Central memory CD8-positive, alpha-beta T cell (primary cell): ENCODE measurements around the gene UST.
"Not testable (repeated sequence)": the region's sequence is repeated elsewhere in the genome, so short reads cannot be mapped to it uniquely, and the experiment has no call there.

ENCODE experiments used
- ATAC-seq: fragments of 150-1000 bp; cut with Tn5 transposase; replicated peaks from 2 replicates; pipeline ENCODE4 v1.10.0; 2022; ENCODE audit warnings: mild to moderate bottlenecking, moderate FRiP score, moderate number of reproducible peaks; ENCODE audit not compliant: poor library complexity, severe bottlenecking; ENCODE audit errors: extremely low read depth
- DNase-seq, 2 donors: peaks; one replicate each; pipeline ENCODE4 v3.0.0; 2021; ENCODE audit warnings: low spot score in 2 of 2
- H3K27ac Mint-ChIP-seq: one replicate; pipeline ENCODE4 v1.8.0; 2022; ENCODE audit warnings: low read depth, mild to moderate bottlenecking, moderate library complexity, mixed read lengths
- H3K27me3 Mint-ChIP-seq: one replicate; pipeline ENCODE4 v1.8.0; 2022; ENCODE audit warnings: mixed read lengths
- H3K36me3 Mint-ChIP-seq: one replicate; pipeline ENCODE4 v1.8.0; 2022; ENCODE audit warnings: mild to moderate bottlenecking, moderate library complexity, mixed read lengths; ENCODE audit not compliant: insufficient read depth
- H3K4me1 Mint-ChIP-seq: one replicate; pipeline ENCODE4 v1.8.0; 2022; ENCODE audit warnings: mixed read lengths
- H3K4me3 Mint-ChIP-seq: one replicate; pipeline ENCODE4 v1.8.0; 2022; ENCODE audit warnings: mild to moderate bottlenecking, moderate library complexity, mixed read lengths
- H3K9me3 Mint-ChIP-seq: one replicate; pipeline ENCODE4 v1.8.0; 2022; ENCODE audit warnings: mixed read lengths

Gene UST

DNA sequence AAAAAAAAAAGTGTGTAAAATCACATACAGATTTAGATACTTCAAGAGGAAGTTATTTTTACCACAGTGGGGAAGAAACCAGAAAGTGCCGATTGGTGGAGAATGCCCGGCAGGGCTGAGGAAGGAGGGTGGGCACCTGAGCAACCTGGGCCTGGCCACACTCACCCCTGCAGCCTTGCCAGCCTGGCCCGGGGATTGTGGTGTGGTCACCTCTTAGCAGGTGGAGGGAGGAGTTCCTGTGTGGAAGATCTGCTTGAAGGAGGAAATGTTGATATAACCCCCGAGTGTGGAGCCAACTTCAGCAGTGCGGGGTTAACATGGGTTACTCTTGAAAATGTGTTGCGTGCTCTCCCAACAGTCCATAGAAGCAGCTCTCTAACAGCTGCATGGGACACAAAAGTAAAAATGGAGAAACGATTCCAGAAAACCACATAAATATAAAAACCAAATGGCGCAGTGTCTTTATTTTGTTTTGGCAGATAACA, 14.7 kb downstream of the UST start:
- Mint-ChIP-seq H3K27ac (peak overlapping the region; percentile 98), H3K27me3 (no peaks in the 10 kb centered on the region), H3K9me3 (no peaks in the 10 kb centered on the region), H3K36me3 (peaks cover 22% of the 10 kb centered on the region), H3K4me3 (peak overlapping the region; percentile 82), H3K4me1 (peaks cover 75% of the 10 kb centered on the region)
- ATAC-seq: peak; percentile 40
- DNase-seq: peak; percentile 44 to 69

DNA sequence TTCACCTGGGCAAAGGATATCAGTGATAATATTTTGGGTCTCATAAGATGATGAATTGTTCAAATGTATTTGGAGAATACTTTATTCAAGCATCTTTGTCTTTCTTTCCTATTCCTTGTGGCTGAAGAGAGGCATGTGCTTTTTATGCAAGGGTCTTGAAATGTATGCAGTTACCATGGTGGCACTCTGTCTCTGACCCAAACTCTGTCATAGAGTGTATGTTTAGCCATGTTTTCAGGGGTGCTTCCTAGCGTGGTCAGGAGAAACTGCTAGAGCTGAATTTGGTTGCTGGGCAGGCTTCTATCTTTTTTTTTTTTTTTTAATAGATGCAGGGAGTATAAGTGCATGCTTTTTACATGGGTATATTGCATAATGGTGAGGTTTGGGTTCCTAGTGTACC, 15.4 kb downstream of the UST start:
- Mint-ChIP-seq H3K27me3 (no peaks in the 10 kb centered on the region), H3K4me1 (peaks cover 68% of the 10 kb centered on the region), H3K4me3 (peak overlapping the region; percentile 82), H3K27ac (peak overlapping the region; percentile 98), H3K9me3 (no peaks in the 10 kb centered on the region), H3K36me3 (peaks cover 22% of the 10 kb centered on the region)
- ATAC-seq (no peak), DNase-seq (no peak)

DNA sequence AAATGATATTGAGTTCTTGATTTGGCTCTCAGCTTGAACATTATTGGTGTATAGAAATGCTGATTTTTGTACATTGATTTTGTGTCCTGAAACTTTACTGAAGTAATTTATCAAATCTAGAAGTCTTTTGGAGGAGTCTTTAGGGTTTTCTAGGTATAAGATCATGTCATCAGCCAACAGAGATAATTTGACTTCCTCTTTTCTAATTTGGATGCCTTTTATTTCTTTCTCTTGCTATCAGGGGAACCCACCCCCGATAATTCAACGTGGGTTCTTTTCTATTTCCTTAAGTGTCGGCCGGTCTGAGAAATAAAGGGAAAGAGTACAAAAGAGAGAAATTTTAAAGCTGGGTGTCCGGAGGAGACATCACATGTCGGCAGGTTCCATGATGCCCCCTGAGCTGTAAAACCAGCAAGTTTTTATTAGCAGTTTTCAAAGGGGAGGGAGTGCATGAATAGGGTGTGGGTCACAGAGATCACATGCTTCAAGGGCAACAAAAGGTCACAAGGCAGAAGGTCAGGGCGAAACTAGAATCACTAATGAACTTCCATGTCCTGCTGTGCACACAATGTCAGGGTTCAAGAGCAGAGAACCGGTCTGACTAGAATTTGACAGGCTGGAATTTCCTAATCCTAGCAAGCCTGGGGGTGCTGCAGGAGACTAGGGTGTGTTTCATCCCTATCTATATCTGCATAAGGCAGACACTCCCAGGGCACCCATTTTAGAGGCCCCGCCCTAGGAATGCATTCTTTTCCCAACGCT, 17.6 kb downstream of the UST start:
- not testable (repeated sequence) for H3K9me3 Mint-ChIP-seq, H3K4me3 Mint-ChIP-seq, H3K27me3 Mint-ChIP-seq, ATAC-seq, DNase-seq, H3K27ac Mint-ChIP-seq
- peaks cover 16% of the 10 kb centered on the region for H3K36me3 Mint-ChIP-seq
- H3K4me1 Mint-ChIP-seq: peaks cover 59% of the 10 kb centered on the region

DNA sequence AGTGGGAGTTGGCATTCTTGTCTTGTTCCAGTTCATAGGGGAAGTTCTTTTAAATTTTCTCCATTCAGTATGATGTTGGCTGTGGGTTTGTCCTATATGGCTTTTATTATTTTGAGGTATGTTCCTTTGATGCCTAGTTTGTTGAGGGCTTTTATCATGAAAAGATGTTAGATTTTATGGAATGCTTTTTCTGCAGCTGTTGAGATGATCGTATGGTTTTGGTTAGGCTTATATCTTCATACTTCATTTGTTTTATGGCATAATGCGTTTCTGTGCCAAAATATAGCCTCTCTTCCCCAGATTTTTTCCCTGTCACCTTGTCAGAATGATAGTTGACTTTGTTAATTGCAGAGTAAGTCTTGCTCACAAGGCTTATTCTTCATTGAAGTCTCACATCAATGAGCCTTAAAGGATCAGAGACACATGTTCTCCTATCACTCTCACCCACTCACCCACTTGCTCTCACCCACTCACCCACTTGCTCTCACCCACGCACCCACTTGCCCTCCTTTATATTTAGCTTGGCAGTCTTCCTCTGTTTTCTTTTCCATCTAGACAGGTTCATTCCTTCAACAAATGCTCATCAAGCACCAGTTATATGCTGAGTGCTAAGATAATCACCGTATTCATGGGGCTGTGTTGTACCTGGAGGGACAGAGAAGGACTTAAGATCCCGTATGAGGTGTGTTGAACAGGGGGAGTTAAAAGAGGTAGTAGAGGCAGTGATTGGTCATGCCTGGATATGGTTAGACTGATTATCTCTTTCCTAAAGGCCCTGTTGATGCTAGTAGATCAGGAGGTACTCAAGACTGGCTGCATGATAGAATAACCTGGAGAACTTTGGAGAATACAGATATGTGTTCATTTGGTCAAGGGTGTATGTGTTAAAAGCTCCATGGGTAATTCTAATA, 19.3 kb downstream of the UST start:
- H3K9me3 Mint-ChIP-seq: no peaks in the 10 kb centered on the region
- H3K27me3 Mint-ChIP-seq: no peaks in the 10 kb centered on the region
- peaks cover 62% of the 10 kb centered on the region for H3K4me1 Mint-ChIP-seq
- no peak for DNase-seq
- no peak overlapping the region for H3K4me3 Mint-ChIP-seq
- no peak overlapping the region for H3K27ac Mint-ChIP-seq
- ATAC-seq: no peak
- peaks cover 6% of the 10 kb centered on the region for H3K36me3 Mint-ChIP-seq

DNA sequence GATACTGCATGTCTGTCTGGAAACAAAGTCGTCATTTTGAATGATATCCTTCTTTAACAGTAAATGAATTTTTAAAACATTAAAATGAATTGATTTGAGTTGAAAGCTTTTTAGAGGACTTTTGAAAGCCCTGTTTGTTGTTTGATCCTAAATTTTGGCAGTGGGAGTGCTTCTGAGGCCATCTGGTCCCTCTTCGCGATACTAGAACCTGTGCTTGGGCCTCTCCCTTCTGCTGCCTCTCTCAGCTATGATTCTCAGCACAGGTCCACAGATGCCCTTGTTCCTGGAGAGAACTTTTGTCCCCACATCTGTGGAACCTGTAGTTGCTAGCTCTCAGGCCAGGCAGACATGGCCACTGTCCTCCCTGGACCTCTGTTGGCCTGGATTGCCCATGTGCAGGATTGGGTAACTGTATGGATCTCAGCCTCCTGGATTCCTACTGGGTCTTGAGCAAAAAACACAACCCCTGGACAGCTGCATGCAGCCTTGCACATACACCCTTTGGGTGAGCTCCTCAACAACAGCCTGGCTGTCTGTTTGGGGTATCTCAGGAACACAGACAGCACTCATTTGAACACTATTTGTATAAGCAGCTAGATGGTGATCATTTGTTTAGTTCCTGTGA, 21.9 kb downstream of the UST start:
- Mint-ChIP-seq H3K27ac (no peak overlapping the region), H3K36me3 (no peaks in the 10 kb centered on the region), H3K9me3 (no peaks in the 10 kb centered on the region), H3K27me3 (no peaks in the 10 kb centered on the region), H3K4me3 (no peak overlapping the region), H3K4me1 (peaks cover 48% of the 10 kb centered on the region)
- DNase-seq (no peak), ATAC-seq (no peak)

DNA sequence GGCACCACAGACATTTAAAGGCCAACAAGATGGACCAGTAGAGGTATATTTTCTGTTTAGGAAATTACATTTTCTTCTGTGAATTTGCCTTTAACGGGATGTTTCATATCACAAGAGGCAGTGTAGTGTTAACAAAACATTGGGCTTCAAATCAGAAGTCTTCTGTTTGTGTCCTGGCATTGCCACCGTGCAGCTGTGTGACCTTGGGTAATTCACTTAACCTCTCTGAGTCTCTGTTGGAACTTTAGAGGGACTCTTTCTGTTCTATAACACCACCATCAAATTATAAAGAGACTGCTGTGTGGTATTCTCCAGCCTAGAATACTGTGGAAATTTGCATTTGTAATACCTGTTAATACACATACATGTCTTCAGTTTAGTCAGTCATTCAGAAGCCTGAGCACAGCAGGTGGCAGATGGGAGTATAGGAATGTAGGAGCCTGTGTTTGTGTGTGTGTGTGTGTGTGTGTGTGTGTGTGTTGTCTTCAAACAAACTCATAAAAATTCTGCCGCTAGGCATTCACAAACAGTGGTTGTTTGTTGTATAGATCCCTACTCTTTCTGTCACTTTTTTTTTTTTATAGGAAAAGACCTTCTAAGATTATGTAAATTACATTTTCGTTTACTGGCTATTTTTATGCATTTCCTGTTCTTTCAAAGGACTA, 22.6 kb downstream of the UST start:
- peaks cover 41% of the 10 kb centered on the region for H3K4me1 Mint-ChIP-seq
- no peak overlapping the region for H3K4me3 Mint-ChIP-seq
- H3K36me3 Mint-ChIP-seq: no peaks in the 10 kb centered on the region
- no peaks in the 10 kb centered on the region for H3K9me3 Mint-ChIP-seq
- no peak for DNase-seq
- no peaks in the 10 kb centered on the region for H3K27me3 Mint-ChIP-seq
- H3K27ac Mint-ChIP-seq: peak overlapping the region; percentile 9
- ATAC-seq: no peak

DNA sequence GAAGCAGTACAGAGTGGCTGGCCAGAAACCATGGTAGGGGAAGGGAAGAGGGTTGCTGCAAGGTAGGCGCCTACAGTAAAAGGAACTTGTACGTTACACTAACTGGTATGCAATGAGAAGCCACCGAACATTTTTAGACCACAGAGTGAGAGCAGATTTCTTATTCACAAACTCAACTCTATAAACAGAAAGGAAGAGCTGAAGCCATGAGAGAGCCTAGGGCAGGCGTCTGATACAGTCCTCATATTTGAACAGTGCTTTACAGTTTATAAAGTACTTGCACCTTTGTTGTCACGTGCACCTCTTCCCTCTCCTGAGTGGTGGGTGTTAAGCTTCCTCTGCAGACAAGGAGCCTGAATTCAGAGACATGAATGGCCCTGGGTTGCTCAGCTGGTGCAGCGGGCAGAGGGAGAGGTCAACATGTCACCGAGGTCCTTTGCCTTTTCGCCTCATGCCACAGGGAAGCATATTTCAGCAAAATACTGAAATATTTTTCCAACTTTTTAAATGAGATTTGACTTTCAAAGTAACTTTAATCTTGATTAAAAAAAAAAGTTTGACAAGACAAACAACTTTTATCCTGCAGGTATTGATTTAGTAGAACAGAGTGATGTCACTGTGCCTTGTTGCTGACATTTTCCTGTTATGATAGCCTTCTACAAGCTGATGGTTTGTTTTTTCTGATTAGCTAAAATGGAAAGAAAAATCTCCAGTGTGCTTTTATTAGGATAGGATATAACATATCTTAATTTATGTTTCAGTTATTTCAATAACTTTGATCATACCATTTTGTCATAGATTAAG, 23.8 kb downstream of the UST start:
- H3K9me3 Mint-ChIP-seq: no peaks in the 10 kb centered on the region
- H3K27ac Mint-ChIP-seq: no peak overlapping the region
- ATAC-seq (no peak), DNase-seq (no peak)
- H3K36me3 Mint-ChIP-seq: no peaks in the 10 kb centered on the region
- H3K4me3 Mint-ChIP-seq: peak overlapping the region; percentile 34
- no peaks in the 10 kb centered on the region for H3K27me3 Mint-ChIP-seq
- peaks cover 39% of the 10 kb centered on the region for H3K4me1 Mint-ChIP-seq

DNA sequence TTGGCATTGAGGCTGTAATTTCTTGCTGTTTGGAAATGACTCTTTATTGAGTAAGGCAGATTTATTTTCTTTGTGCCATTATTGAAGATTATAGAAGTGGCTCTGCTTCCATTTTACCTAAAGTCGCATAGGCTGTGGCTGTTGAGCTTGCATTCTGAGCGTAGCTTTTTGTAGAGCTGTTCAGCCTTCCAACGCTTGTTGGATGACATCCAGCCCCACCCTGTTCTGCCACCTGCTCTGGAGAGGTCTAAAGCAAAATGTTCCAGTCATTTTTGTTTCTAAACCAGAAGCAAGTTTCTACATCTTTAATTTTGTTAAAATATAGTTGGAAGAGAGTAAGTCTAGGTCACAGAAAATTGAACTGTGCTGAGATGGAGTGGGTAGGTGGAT, 24.4 kb downstream of the UST start:
- Mint-ChIP-seq H3K4me1 (peaks cover 35% of the 10 kb centered on the region), H3K9me3 (no peaks in the 10 kb centered on the region), H3K27ac (no peak overlapping the region), H3K4me3 (peak overlapping the region; percentile 34), H3K27me3 (no peaks in the 10 kb centered on the region), H3K36me3 (no peaks in the 10 kb centered on the region)
- ATAC-seq (no peak), DNase-seq (no peak)

DNA sequence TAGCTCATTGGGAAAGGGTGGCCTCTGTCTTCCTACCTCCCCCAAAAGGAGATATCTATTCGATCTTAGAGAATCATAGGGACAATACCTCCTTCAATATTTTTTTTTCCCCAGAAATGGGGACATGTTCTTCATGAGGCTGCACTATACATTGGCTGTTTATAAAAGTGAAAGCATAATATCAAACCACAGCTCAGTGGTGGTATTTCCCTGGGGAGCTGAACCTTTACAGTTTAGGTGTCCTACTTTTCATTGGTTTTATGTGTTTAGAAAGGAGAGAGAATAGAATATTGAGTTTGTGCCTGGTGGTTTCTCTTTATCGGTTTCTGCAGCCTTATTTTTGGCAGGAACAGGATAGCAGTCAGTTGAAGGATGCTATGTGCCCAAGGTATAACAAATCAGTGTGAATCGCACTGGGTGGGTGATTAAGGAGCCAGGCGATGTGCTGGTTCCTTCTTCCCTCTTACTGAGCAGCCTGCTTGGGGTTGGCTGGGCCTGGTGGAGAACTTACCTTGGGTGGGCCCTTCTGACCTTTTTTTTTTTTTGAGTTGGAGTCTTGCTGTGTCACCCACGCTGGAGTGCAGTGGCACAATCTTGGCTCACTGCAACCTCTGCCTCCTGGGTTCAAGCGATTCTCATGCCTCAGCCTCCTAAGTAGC, 25.2 kb downstream of the UST start:
- H3K9me3 Mint-ChIP-seq: no peaks in the 10 kb centered on the region
- no peak overlapping the region for H3K27ac Mint-ChIP-seq
- H3K27me3 Mint-ChIP-seq: no peaks in the 10 kb centered on the region
- peak overlapping the region; percentile 34 for H3K4me3 Mint-ChIP-seq
- DNase-seq (no peak), ATAC-seq (peak; percentile 59)
- H3K4me1 Mint-ChIP-seq: peaks cover 40% of the 10 kb centered on the region
- H3K36me3 Mint-ChIP-seq: no peaks in the 10 kb centered on the region

DNA sequence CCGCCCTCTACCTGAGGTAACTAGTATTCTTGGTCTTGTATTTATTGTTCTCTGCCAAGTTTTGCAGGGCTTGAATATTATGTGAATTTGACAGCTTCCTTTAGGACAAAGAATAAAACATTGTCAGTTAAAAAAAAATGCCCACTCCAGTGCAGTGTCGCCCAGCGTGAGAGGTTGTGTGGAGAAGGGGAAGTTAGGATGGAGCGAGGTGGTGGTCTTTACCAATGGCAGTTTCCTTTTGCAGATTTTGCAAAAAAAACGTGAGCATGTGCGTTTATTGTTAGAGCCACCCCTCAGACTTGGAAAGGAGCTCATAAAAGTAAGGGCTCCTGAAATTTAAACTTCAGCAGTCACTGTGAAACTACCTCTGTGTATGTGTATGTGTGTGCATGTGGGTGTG, 28.3 kb downstream of the UST start:
- no peaks in the 10 kb centered on the region for H3K36me3 Mint-ChIP-seq
- DNase-seq (no peak), ATAC-seq (no peak)
- H3K9me3 Mint-ChIP-seq: no peaks in the 10 kb centered on the region
- peaks cover 43% of the 10 kb centered on the region for H3K4me1 Mint-ChIP-seq
- no peaks in the 10 kb centered on the region for H3K27me3 Mint-ChIP-seq
- H3K4me3 Mint-ChIP-seq: no peak overlapping the region
- no peak overlapping the region for H3K27ac Mint-ChIP-seq
